NCI-H1105 (cell line): ENCODE data around the gene SHISA6.
"Not testable (repeated sequence)": the region's sequence is repeated elsewhere in the genome, so short reads cannot be mapped to it uniquely, and the experiment has no call there.

Experiments
- DNase-seq: peaks from one replicate; lab custom pipeline; 2025; lab: John Stamatoyannopoulos, UW

Gene SHISA6

GRCh38 chr17:11267999-11268575 is 27.1 kb downstream of the SHISA6 start:
- DNase-seq, result no peak

- DNase-seq, result no peak
These were observed 28.2 kb downstream of the SHISA6 start for GRCh38 chr17:11269210-11269609.

GRCh38 chr17:11272191-11272590 is 31.2 kb downstream of the SHISA6 start:
- DNase-seq, result no peak

DNA sequence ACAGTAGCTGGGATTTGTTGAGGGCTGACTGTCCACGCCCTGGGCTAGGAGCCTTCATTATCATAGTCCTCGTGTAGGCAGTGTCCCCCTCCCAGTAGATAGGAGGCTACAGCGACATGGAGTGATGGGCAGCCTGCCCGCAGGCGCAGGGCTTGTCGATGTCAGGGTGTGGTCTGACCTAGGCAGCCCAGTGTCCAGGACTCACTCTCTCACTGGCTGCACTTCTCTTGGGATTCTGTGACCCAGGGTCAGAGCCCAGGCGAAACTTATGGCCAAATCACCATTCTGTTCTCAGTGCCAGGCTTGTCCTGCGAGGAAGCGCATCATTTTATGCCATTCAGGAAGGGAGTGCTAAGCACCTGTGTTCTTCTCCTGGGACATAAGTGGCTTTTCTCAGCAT is 32.6 kb downstream of the SHISA6 start:
- no peak for DNase-seq

- DNase-seq, result no peak
These were observed 33.1 kb downstream of the SHISA6 start for GRCh38 chr17:11274106-11274505.

DNA sequence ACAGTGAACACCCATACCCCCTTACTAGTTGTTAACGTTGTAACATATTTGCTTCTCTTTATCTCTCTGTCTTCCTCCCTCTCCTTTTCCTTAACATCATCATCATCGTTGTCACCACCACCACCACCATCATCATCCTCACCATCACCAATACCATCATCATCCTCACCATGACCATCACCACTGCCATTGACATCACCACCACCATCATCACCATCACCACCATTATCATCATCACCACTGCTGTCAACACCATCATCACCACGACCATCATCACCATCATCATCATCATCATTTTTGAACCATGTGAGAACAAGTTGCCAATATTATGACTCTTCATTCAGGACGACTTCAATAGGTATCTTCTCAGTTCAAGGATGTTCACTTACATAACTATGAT is 35.5 kb downstream of the SHISA6 start:
- no peak for DNase-seq

- no peak for DNase-seq
These were observed 37.4 kb downstream of the SHISA6 start for GRCh38 chr17:11278186-11278991.

GRCh38 chr17:11278992-11279270 is 37.9 kb downstream of the SHISA6 start:
- DNase-seq, result no peak

- DNase-seq, result no peak
These were observed 38.8 kb downstream of the SHISA6 start for GRCh38 chr17:11279776-11280344.

- DNase-seq, result no peak
These were observed 41.6 kb downstream of the SHISA6 start for GRCh38 chr17:11282586-11282985.

- DNase-seq, result no peak
These were observed 43.8 kb downstream of the SHISA6 start for GRCh38 chr17:11284811-11285210.

GRCh38 chr17:11285946-11286345 is 44.9 kb downstream of the SHISA6 start:
- no peak for DNase-seq

DNA sequence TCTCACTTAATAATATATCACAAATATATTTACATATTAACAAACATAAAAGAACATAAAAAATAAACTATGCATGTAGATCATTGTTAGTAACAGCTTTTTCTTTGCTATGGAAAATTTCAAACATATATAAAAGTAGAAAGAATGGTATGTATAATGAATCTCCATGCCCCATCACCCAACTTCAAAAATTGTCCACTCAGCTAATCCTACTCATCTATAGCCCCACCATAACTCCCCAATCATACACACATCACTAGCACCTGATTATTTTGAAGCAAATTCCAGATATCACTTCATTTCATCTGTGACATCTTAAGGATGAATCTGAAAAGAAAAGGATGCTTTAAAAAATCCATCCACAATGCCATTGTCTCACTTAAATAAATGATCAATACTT is 46.8 kb downstream of the SHISA6 start:
- DNase-seq, result no peak

DNA sequence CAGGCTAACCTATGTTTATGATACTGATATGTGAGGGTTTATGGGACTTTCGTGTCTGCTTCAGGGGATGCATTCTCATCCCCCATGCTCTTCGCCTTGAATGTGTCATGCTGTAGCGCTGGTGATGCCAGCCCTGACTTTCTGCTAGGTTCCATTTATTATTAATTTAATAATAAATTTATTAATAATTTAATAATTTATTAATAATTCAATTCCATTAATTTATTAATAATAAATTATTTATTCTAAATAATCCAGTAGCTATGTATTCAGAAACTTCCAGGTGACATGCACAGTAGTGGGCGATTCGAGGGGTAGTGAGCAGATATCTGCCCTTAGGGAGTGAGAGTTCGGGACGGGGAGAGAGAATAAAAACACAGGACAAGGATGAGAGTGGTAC is 49.8 kb downstream of the SHISA6 start:
- no peak for DNase-seq

DNA sequence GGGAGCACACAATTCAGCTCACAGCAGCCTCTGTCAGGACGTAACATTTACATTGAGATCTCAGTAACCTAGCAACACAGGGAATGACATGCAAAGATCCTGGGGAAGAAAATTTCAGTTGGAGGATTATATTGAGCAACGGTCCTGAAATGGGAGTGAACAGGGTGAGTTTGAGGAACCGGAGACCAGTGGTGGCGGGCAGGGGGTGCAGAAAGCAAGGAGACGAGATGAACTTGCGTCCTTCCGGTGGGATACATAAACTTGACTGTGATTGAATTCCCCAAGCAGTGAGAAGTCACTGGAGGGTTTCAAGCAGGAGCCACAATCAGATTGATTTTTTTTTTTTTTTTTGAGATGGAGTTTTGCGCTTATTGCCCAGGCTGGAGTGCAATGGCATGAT is 51.5 kb downstream of the SHISA6 start:
- no peak for DNase-seq

- no peak for DNase-seq
These were observed 52.5 kb downstream of the SHISA6 start for GRCh38 chr17:11293480-11293879.

DNA sequence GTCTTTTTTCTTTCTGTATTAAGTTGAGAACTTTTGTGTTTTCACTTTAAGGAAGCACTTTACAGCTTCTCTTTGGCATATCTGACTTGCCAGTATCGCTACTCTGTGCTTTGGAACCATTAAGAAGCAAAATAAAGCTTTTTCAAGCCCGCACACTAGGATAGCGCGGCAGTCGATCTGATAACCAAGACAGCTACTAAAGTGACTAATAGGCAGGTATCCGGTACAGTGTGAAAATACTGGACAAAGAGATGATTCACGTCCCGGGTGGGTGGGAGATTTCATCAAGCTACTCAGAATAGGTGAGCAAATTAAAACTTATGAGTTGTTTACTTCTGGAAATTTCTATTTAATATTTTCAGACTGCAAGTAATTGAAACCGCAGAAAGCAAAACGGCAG is 53.8 kb downstream of the SHISA6 start:
- DNase-seq, result no peak

DNA sequence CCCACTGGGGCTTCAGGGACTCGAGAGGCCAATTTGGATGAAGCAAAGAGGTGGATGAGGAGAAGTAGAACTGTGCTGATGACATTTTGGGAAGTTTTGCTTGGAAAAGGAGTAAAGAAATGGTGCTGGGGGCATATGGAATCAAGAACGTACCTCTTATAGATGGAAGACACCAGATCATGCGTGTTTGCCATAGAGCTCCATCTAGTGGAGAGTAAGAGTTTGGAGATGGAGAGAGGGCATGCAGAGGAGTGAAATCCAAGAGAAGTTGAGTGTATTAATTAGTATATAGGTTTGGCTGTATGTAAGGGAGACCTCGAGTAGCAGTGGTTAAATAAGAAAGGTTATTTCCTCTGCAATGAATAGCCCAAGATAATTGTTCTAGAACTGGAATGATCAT is 56.0 kb downstream of the SHISA6 start:
- DNase-seq, result peak; percentile 7

GRCh38 chr17:11298401-11298800 is 57.4 kb downstream of the SHISA6 start:
- no peak for DNase-seq

GRCh38 chr17:11300201-11300600 is 59.2 kb downstream of the SHISA6 start:
- no peak for DNase-seq

DNA sequence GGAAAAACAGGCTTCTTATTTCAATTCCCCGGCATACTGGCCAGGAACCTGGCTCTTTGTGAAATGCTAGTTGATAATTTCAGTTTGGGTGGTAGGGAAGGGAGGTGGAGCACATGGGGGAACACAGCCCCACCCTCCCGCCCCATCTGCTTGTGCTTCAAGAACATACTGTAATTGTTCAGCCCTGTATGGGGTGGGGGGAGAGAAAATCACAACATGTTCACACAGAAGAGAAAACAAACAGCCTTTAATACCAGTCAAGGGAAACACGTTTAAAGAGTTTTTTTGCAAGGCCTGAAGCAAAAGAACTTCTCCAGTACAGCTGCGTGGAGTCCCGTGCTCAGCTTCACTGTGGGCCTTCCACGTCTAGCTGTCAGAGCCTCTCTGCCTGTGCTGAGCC is 59.7 kb downstream of the SHISA6 start:
- DNase-seq, result no peak

- DNase-seq, result not testable (repeated sequence)
These were observed 60.9 kb downstream of the SHISA6 start for GRCh38 chr17:11301874-11302273.

DNA sequence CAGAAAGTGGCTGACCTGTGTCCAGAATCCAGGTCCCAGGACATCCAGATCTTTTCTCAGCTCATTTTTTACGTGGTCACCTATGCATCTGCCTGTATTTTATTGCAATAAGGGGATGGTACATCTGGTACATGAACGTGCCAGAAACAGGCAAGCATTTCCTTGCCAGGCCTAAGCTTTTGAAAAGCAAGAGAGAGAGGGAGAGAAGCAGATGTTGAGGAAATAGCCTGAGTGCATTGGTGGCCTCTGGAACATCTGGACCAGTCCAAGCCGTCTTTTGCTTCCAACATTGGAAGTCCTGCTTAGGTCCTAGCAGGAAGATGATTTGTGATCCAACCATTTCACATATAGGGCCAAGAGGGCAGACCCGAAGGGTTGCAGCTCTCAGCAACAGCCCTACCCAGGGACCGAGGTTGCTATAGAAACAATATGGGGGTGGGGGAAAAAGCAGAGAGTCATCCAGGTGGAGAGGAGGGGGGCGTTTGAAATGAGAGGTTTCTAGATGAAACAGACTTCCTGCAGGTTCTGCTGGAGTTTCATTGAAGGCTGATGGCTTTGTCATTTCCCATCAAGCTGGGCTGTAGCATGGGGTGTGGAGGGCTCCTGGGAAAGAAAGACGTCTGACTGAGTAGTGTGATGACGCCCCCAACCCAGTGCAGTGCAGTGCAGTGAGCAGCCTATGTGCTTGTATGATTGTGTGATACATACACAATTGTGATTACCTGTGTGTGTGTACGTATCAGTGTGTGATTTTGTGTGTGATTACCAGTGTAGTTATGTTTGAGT is 61.6 kb downstream of the SHISA6 start:
- no peak for DNase-seq
